HCT116 (cell line): Measurements from ENCODE around the gene TRH. TPM values are rescaled to one million over a fixed set of nuclear protein-coding genes. Genes with fewer than 3 reads are reported as not detected.

Experiments used
- ATAC-seq: fragments of 200-7000 bp; cut with Tn5 transposase; 2 replicates; pipeline ENCODE4 v1.9.1; 2020; ENCODE audit warnings: mild to moderate bottlenecking, moderate library complexity
- BruUV-seq: library from RNA; stranded (reverse); fragments of 400-500 nt; replicated peaks from 2 replicates; lab custom pipeline; 2021; lab: Mats Ljungman, UMichigan
- CTCF ChIA-PET: fragments of 300-600 bp; sonication (Branson Sonifier 250); formaldehyde crosslinking; loops from one replicate; lab custom pipeline; 2021; ENCODE audit warnings: antibody characterized with exemption; lab: Charles Lee
- POLR2A ChIA-PET: fragments of 300-600, 350-600 bp; sonication (Branson Sonifier 250); formaldehyde crosslinking; loops from one replicate; lab custom pipeline; 2021; ENCODE audit warnings: antibody characterized with exemption; lab: Charles Lee
- RAD21 ChIA-PET, 2 experiments: fragments of 300-600 bp; sonication (Branson Sonifier 250); formaldehyde crosslinking; loops; one replicate each; lab custom pipeline; 2023; ENCODE audit warnings: low total read pairs in 2 of 2; ENCODE audit not compliant: uncharacterized antibody in 2 of 2, unreplicated experiment in 2 of 2, low non-redundant PET in 1 of 2; lab: Charles Lee
- DNase-seq: peaks from one replicate; pipeline ENCODE4 v3.0.0-alpha.2; 2010; ENCODE audit warnings: low read depth, low spot score
- H2AFZ ChIP-seq: fragments of 200-600 bp; shearing (Covaris generic), sonication (generic); 2 replicates; pipeline ENCODE4 v1.6.1; 2017; ENCODE audit warnings: low read depth, mixed run types, mixed read lengths, antibody characterized with exemption, low read length; ENCODE audit not compliant: poor library complexity, severe bottlenecking
- H3K27ac ChIP-seq: 2 replicates; pipeline ENCODE4 v1.5.1; 2012; ENCODE audit warnings: low read depth, low read length
- H3K27me3 ChIP-seq: fragments of 200-600 bp; sonication (generic); 2 replicates; pipeline ENCODE4 v1.6.1; 2016; ENCODE audit warnings: mixed run types, low read length, mixed read lengths; ENCODE audit not compliant: insufficient read depth
- H3K36me3 ChIP-seq, 2 experiments: fragments of 200-500 bp in 1 of 2; fragments of 200-600 bp in 1 of 2; sonication (Bioruptor generic) in 1 of 2; sonication (generic) in 1 of 2; 2 replicates each; pipeline versions ENCODE4 v1.5.1 to v1.6.1; 2014 to 2016; ENCODE audit warnings: low read length in 2 of 2, inconsistent platforms in 1 of 2, mixed read lengths in 1 of 2, mixed run types in 1 of 2; ENCODE audit not compliant: insufficient read depth in 2 of 2, control insufficient read depth in 1 of 2
- H3K4me1 ChIP-seq, 2 experiments: fragments of 200-600 bp in 1 of 2; sonication (generic) in 1 of 2; 2 replicates each; pipeline versions ENCODE4 v1.5.1 to v1.6.1; 2012 to 2017; ENCODE audit warnings: low read length in 2 of 2, inconsistent platforms in 1 of 2, mild to moderate bottlenecking in 1 of 2, mixed read lengths in 1 of 2, mixed run types in 1 of 2, moderate library complexity in 1 of 2; ENCODE audit not compliant: insufficient read depth in 2 of 2, control insufficient read depth in 1 of 2
- H3K4me2 ChIP-seq: fragments of 200-600 bp; sonication (generic); 2 replicates; pipeline ENCODE4 v1.6.1; 2017; ENCODE audit warnings: mixed run types, low read length, mixed read lengths
- H3K4me3 ChIP-seq, 2 experiments: fragments of 200-600 bp in 1 of 2; sonication (generic) in 1 of 2; replicated peaks in 1 of 2; 2 replicates each; pipeline ENCODE4 v1.5.1; 2011 to 2016; ENCODE audit warnings: low read length in 2 of 2, control low read depth in 1 of 2, low read depth in 1 of 2, mild to moderate bottlenecking in 1 of 2, mixed read lengths in 1 of 2, mixed run types in 1 of 2
- H3K79me2 ChIP-seq: fragments of 200-600 bp; sonication (generic); 2 replicates; pipeline ENCODE4 v1.6.1; 2017; ENCODE audit warnings: mild to moderate bottlenecking, mixed run types, low read length, moderate library complexity, mixed read lengths; ENCODE audit not compliant: insufficient read depth
- H3K9ac ChIP-seq: fragments of 200-600 bp; sonication (generic); 2 replicates; pipeline ENCODE4 v1.6.1; 2016; ENCODE audit warnings: low read length, mixed read lengths
- H3K9me2 ChIP-seq: fragments of 200-600 bp; sonication (generic), shearing (Covaris generic); 2 replicates; pipeline ENCODE4 v1.6.1; 2017; ENCODE audit warnings: mixed run types, mild to moderate bottlenecking, moderate library complexity; ENCODE audit not compliant: insufficient read depth
- H3K9me3 ChIP-seq, 2 experiments: fragments of 200-500 bp in 1 of 2; fragments of 200-600 bp in 1 of 2; sonication (Bioruptor generic) in 1 of 2; sonication (generic) in 1 of 2; 2 replicates each; pipeline ENCODE4 v1.6.1; 2014 to 2017; ENCODE audit warnings: low read length in 2 of 2, mixed read lengths in 2 of 2, inconsistent platforms in 1 of 2, low read depth in 1 of 2, mild to moderate bottlenecking in 1 of 2, mixed run types in 1 of 2, moderate library complexity in 1 of 2; ENCODE audit not compliant: control insufficient read depth in 1 of 2, insufficient read depth in 1 of 2
- H4K20me1 ChIP-seq: fragments of 200-600 bp; sonication (generic), shearing (Covaris generic); 2 replicates; pipeline ENCODE4 v1.6.1; 2017; ENCODE audit warnings: mixed run types, mild to moderate bottlenecking, moderate library complexity; ENCODE audit not compliant: insufficient read depth
- CBX3 ChIP-seq: IDR thresholded peaks from 2 replicates; pipeline ENCODE4 v1.6.1; 2012; ENCODE audit warnings: low read depth
- CTCF ChIP-seq, 3 experiments: fragments of 200-600 bp in 1 of 3; sonication (generic) in 1 of 3; IDR thresholded peaks in 2 of 3; conservative IDR thresholded peaks in 1 of 3; 2 replicates each; pipeline ENCODE4 v1.5.1; 2012 to 2017; ENCODE audit warnings: low read depth in 2 of 3, low read length in 2 of 3, antibody characterized with exemption in 1 of 3, borderline replicate concordance in 1 of 3, control low read depth in 1 of 3, mild to moderate bottlenecking in 1 of 3, mixed read lengths in 1 of 3, mixed run types in 1 of 3, moderate library complexity in 1 of 3; ENCODE audit not compliant: insufficient read depth in 1 of 3
- EGR1 ChIP-seq: IDR thresholded peaks from 2 replicates; pipeline ENCODE4 v1.6.1; 2012; ENCODE audit warnings: low read depth
- EZH2 ChIP-seq: fragments of 200-600 bp; sonication (generic); IDR thresholded peaks from 2 replicates; pipeline ENCODE4 v1.6.1; 2017; ENCODE audit warnings: antibody characterized with exemption, mixed run types
- EZH2phosphoT487 ChIP-seq: fragments of 200-600 bp; IDR thresholded peaks from 2 replicates; pipeline ENCODE4 v1.6.1; 2018; ENCODE audit warnings: antibody characterized with exemption, borderline replicate concordance
- FOSL1 ChIP-seq: IDR thresholded peaks from 2 replicates; pipeline ENCODE4 v1.6.1; 2012; ENCODE audit warnings: low read depth
- MAX ChIP-seq: IDR thresholded peaks from 2 replicates; pipeline ENCODE4 v1.6.1; 2012
- POLR2A ChIP-seq: IDR thresholded peaks from 2 replicates; pipeline ENCODE4 v1.7.0; 2011; ENCODE audit warnings: borderline replicate concordance; ENCODE audit not compliant: insufficient read depth, insufficient read length; ENCODE audit errors: extremely low read depth
- POLR2AphosphoS5 ChIP-seq: IDR thresholded peaks from 2 replicates; pipeline ENCODE4 v1.6.1; 2011; ENCODE audit warnings: mild to moderate bottlenecking, low read depth, low read length, moderate library complexity
- RAD21 ChIP-seq: IDR thresholded peaks from 2 replicates; pipeline ENCODE4 v1.6.1; 2012; ENCODE audit warnings: low read depth, mild to moderate bottlenecking
- SIN3A ChIP-seq: IDR thresholded peaks from 2 replicates; pipeline ENCODE4 v1.6.1; 2012; ENCODE audit warnings: low read depth
- SP1 ChIP-seq: IDR thresholded peaks from 2 replicates; pipeline ENCODE4 v1.6.1; 2012; ENCODE audit warnings: low read depth
- SRF ChIP-seq: IDR thresholded peaks from 2 replicates; pipeline ENCODE4 v1.6.1; 2012; ENCODE audit warnings: low read depth
- TCF7L2 ChIP-seq: IDR thresholded peaks from 2 replicates; pipeline ENCODE4 v1.7.0; 2011; ENCODE audit warnings: borderline replicate concordance, inconsistent platforms; ENCODE audit not compliant: insufficient read depth, insufficient read length; ENCODE audit errors: extremely low read depth
- YY1 ChIP-seq: IDR thresholded peaks from 2 replicates; pipeline ENCODE4 v1.6.1; 2011; ENCODE audit warnings: low read length, low read depth, moderate library complexity, mild to moderate bottlenecking; ENCODE audit not compliant: insufficient replicate concordance; ENCODE audit errors: extremely low read depth
- ZBTB33 ChIP-seq: IDR thresholded peaks from 2 replicates; pipeline ENCODE4 v1.6.1; 2011; ENCODE audit warnings: mild to moderate bottlenecking, low read length, moderate library complexity; ENCODE audit not compliant: insufficient replicate concordance; ENCODE audit errors: extremely low read depth
- ZNF274 ChIP-seq: fragments of 200-500 bp; sonication (Bioruptor generic); IDR thresholded peaks from 2 replicates; pipeline ENCODE4 v1.6.1; 2014; ENCODE audit warnings: mild to moderate bottlenecking, low read depth, low read length, inconsistent platforms
- intact Hi-C: fragments of 100-400 bp; cut with micrococcal nuclease; formaldehyde crosslinking; loops from 2 replicates; pipeline ENCODE4 v1.10.0; 2022
- total RNA-seq: library from RNA; stranded (reverse); gene quantifications from one replicate; pipeline ENCODE4 v1.2.1, GENCODE V29; 2021; ENCODE audit not compliant: unreplicated experiment
- TF ChIP-seq, protein P1 (sequence below): IDR thresholded peaks from 2 replicates; pipeline ENCODE4 v1.6.1; 2012; ENCODE audit warnings: low read depth

The TRH gene
- total RNA-seq, 1 experiment from 2014 or later: not detected

- TF ChIP-seq, protein P1, sequence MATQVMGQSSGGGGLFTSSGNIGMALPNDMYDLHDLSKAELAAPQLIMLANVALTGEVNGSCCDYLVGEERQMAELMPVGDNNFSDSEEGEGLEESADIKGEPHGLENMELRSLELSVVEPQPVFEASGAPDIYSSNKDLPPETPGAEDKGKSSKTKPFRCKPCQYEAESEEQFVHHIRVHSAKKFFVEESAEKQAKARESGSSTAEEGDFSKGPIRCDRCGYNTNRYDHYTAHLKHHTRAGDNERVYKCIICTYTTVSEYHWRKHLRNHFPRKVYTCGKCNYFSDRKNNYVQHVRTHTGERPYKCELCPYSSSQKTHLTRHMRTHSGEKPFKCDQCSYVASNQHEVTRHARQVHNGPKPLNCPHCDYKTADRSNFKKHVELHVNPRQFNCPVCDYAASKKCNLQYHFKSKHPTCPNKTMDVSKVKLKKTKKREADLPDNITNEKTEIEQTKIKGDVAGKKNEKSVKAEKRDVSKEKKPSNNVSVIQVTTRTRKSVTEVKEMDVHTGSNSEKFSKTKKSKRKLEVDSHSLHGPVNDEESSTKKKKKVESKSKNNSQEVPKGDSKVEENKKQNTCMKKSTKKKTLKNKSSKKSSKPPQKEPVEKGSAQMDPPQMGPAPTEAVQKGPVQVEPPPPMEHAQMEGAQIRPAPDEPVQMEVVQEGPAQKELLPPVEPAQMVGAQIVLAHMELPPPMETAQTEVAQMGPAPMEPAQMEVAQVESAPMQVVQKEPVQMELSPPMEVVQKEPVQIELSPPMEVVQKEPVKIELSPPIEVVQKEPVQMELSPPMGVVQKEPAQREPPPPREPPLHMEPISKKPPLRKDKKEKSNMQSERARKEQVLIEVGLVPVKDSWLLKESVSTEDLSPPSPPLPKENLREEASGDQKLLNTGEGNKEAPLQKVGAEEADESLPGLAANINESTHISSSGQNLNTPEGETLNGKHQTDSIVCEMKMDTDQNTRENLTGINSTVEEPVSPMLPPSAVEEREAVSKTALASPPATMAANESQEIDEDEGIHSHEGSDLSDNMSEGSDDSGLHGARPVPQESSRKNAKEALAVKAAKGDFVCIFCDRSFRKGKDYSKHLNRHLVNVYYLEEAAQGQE: no peak
- TF ChIP-seq ZBTB33 (no peak), EZH2phosphoT487 (no peak), POLR2AphosphoS5 (no peak), SP1 (no peak), POLR2A (no peak)
These were observed 20.5 kb downstream of the TRH start (continued) for GRCh38 chr3:129994883-129995559.

DNA sequence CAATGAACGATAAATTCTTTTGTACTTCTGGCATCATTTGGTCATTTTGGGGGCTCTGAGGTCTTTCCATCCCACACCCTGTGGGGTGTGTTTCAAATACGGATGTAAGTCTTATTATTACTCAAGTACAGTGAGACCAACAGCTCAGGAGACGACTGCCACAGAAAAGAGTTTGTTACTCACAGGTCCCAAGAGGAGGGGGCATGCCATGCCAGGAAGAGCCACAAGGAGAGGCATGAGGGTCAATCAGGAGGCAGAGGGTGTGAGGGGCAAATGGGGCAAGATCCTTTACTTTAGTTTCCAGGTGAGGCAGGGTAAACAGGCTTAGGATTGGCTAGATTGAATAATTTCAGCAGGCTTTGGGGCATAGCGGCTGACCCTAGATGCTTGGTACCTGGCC, 21.6 kb downstream of the TRH start:
- intact Hi-C loops: no loop called here
- no peaks in the 10 kb centered on the region for H3K9me2 ChIP-seq
- no peaks in the 10 kb centered on the region for H3K27me3 ChIP-seq
- no peaks in the 10 kb centered on the region for H3K9me3 ChIP-seq
- H3K9ac ChIP-seq: no peak overlapping the region
- BruUV-seq: no TSS peak
- H3K79me2 ChIP-seq: no peaks in the 10 kb centered on the region
- RAD21 ChIA-PET: no interaction called here
- no peak overlapping the region for H3K4me3 ChIP-seq
- TF ChIP-seq EZH2: no peak
- TF ChIP-seq SRF: no peak
- no peak for TF ChIP-seq ZNF274
- no peak for TF ChIP-seq RAD21
- TF ChIP-seq CTCF (IDR thresholded peaks at IDR 0.05 in 2 of 3, conservative IDR thresholded peaks at IDR 0.05 in 1 of 3; ENCODE audit: borderline replicate concordance in 1 of 3, insufficient read depth in 1 of 3, low read depth in 2 of 3, low read length in 2 of 3): no peak
- TF ChIP-seq YY1: no peak
- TF ChIP-seq MAX: no peak
- TF ChIP-seq POLR2A: no peak
- no peak for TF ChIP-seq SIN3A
- TF ChIP-seq EGR1: no peak
- no peak for TF ChIP-seq FOSL1
- TF ChIP-seq SP1: no peak
- TF ChIP-seq CBX3: no peak
- TF ChIP-seq TCF7L2: no peak
- H4K20me1 ChIP-seq: no peaks in the 10 kb centered on the region
- POLR2A ChIA-PET: no interaction called here
- no peak overlapping the region for H2AFZ ChIP-seq
- no peak for ATAC-seq
- H3K4me2 ChIP-seq: no peak overlapping the region
- DNase-seq: no peak
- H3K36me3 ChIP-seq: no peaks in the 10 kb centered on the region
- CTCF ChIA-PET: no interaction called here
- H3K4me1 ChIP-seq: no peaks in the 10 kb centered on the region
- no peak overlapping the region for H3K27ac ChIP-seq
